Breast epithelium (tissue), 4 donors: ENCODE measurements around the gene TBC1D8. TPM values are rescaled to one million over a fixed set of nuclear protein-coding genes. Genes with fewer than 3 reads are reported as not detected.

Experiments
- DNase-seq, 2 donors: peaks; one replicate each; pipeline ENCODE4 v3.0.0-alpha.2; 2019; ENCODE audit warnings: low spot score in 2 of 2
- H3K27ac ChIP-seq, 2 donors: fragments of 200-600 bp; sonication (generic) in 1 of 2; one replicate each; pipeline ENCODE4 v1.5.1; 2016 to 2019; ENCODE audit warnings: mild to moderate bottlenecking in 1 of 2
- H3K27me3 ChIP-seq, 2 donors: fragments of 200-600 bp; sonication (generic) in 1 of 2; one replicate each; pipeline versions ENCODE4 v1.5.1 to v1.6.0; 2017 to 2019; ENCODE audit warnings: control low read depth in 1 of 2, mild to moderate bottlenecking in 1 of 2
- H3K36me3 ChIP-seq: fragments of 200-600 bp; one replicate; pipeline ENCODE4 v1.5.1; 2019
- H3K4me1 ChIP-seq, 2 donors: fragments of 200-600 bp; sonication (generic); one replicate each; pipeline ENCODE4 v1.5.1; 2016 to 2019; ENCODE audit warnings: control low read depth in 1 of 2
- H3K4me3 ChIP-seq, 3 donors: fragments of 200-600 bp; sonication (generic); 1 replicate in 2 of 3; 2 replicates in 1 of 3; pipeline ENCODE4 v1.5.1; 2016 to 2019; ENCODE audit warnings: mild to moderate bottlenecking in 3 of 3, moderate library complexity in 2 of 3
- H3K9me3 ChIP-seq, 2 donors: fragments of 200-600 bp; sonication (generic) in 1 of 2; one replicate each; pipeline ENCODE4 v1.5.1; 2016 to 2019; ENCODE audit warnings: control low read depth in 1 of 2
- CTCF ChIP-seq, 3 donors: fragments of 450-650 bp; IDR thresholded peaks; one replicate each; pipeline ENCODE4 v1.5.1; 2016 to 2017; ENCODE audit warnings: antibody characterized with exemption in 3 of 3, mild to moderate bottlenecking in 3 of 3, moderate library complexity in 3 of 3
- POLR2A ChIP-seq: fragments of 450-650 bp; IDR thresholded peaks from one replicate; pipeline ENCODE4 v1.6.1; 2016; ENCODE audit warnings: antibody characterized with exemption, mild to moderate bottlenecking, moderate library complexity
- POLR2AphosphoS5 ChIP-seq, 3 donors: sonication (generic); formaldehyde crosslinking; IDR thresholded peaks; one replicate each; pipeline ENCODE4 v1.6.1; 2017; ENCODE audit warnings: antibody characterized with exemption in 3 of 3
- intact Hi-C: fragments of 100-400 bp; cut with DNase I; formaldehyde crosslinking; loops from one replicate; pipeline ENCODE4 v1.15.1; 2023; ENCODE audit warnings: low total_unique reads
- total RNA-seq, 3 donors: library from RNA; depleted of rRNA; stranded (reverse); fragments of >200 nt; gene quantifications; one replicate each; pipeline ENCODE4 v1.1.0, GENCODE V29; 2016

TBC1D8 gene
- total RNA-seq, 3 donors from 2014 or later: 19.5 to 92.4 (median 89.7) TPM

- Histone ChIP-seq H3K4me3 (no peak overlapping the region), H3K4me1 (no peaks in the 10 kb centered on the region), H3K9me3 (no peaks in the 10 kb centered on the region), H3K27me3 (no peaks in the 10 kb centered on the region), H3K36me3 (peaks cover 8% of the 10 kb centered on the region), H3K27ac (no peak overlapping the region)
- no peak for TF ChIP-seq POLR2A
- peak in 1 of 3 donors; percentile 24 for TF ChIP-seq POLR2AphosphoS5 (IDR thresholded peaks at IDR 0.05)
- peak; percentile 69 to 89 (median 80) for TF ChIP-seq CTCF (IDR thresholded peaks at IDR 0.05)
- no peak for DNase-seq
- intact Hi-C loops: no loop called here
Observed at GRCh38 chr2:101012706-101013181, 138.4 kb downstream of the TBC1D8 start.

- H3K27ac ChIP-seq: no peak overlapping the region
- TF ChIP-seq CTCF (IDR thresholded peaks at IDR 0.05) (no peak), POLR2A (no peak), POLR2AphosphoS5 (IDR thresholded peaks at IDR 0.05) (no peak)
- H3K9me3 ChIP-seq: no peaks in the 10 kb centered on the region
- DNase-seq: no peak
- H3K4me3 ChIP-seq: no peak overlapping the region
- intact Hi-C loops: no loop called here
- H3K27me3 ChIP-seq: no peaks in the 10 kb centered on the region
- peaks cover 10% of the 10 kb centered on the region for H3K36me3 ChIP-seq
- H3K4me1 ChIP-seq: no peaks in the 10 kb centered on the region
Observed at GRCh38 chr2:101012054-101012705, 139.0 kb downstream of the TBC1D8 start.

GRCh38 chr2:101011152-101011551 lies 140.0 kb downstream of the TBC1D8 start:
- H3K27me3 ChIP-seq: no peaks in the 10 kb centered on the region
- no peak for DNase-seq
- intact Hi-C loops: no loop called here
- no peaks in the 10 kb centered on the region for H3K9me3 ChIP-seq
- no peak overlapping the region for H3K27ac ChIP-seq
- no peaks in the 10 kb centered on the region for H3K4me1 ChIP-seq
- TF ChIP-seq POLR2A: no peak
- no peak for TF ChIP-seq POLR2AphosphoS5 (IDR thresholded peaks at IDR 0.05)
- no peak for TF ChIP-seq CTCF (IDR thresholded peaks at IDR 0.05)
- H3K4me3 ChIP-seq: no peak overlapping the region
- H3K36me3 ChIP-seq: peaks cover 16% of the 10 kb centered on the region

GRCh38 chr2:101007415-101008345 lies 143.5 kb downstream of the TBC1D8 start:
- peak overlapping the region in 1 of 2 donors; percentile 5 for H3K27ac ChIP-seq
- H3K36me3 ChIP-seq: peaks cover 16% of the 10 kb centered on the region
- no peak for DNase-seq

GRCh38 chr2:101006065-101006715 lies 145.0 kb downstream of the TBC1D8 start:
- no peak overlapping the region for H3K27ac ChIP-seq
- TF ChIP-seq POLR2AphosphoS5 (IDR thresholded peaks at IDR 0.05) (no peak), POLR2A (no peak), CTCF (IDR thresholded peaks at IDR 0.05) (no peak)
- peaks cover 0 to 8% of the 10 kb centered on the region in 2 donors for H3K4me1 ChIP-seq
- no peaks in the 10 kb centered on the region for H3K27me3 ChIP-seq
- H3K36me3 ChIP-seq: peaks cover 16% of the 10 kb centered on the region
- intact Hi-C loops: no loop called here
- H3K9me3 ChIP-seq: no peaks in the 10 kb centered on the region
- H3K4me3 ChIP-seq: no peak overlapping the region
- DNase-seq: no peak

More at GRCh38 chr2:101007415-101008345, 143.5 kb downstream of the TBC1D8 start:
- intact Hi-C loops: no loop called here
- Histone ChIP-seq H3K4me1 (peaks cover 0 to 8% of the 10 kb centered on the region in 2 donors), H3K4me3 (no peak overlapping the region), H3K9me3 (no peaks in the 10 kb centered on the region), H3K27me3 (no peaks in the 10 kb centered on the region)
- TF ChIP-seq POLR2AphosphoS5 (IDR thresholded peaks at IDR 0.05): no peak
